ELF-1 (cell line): ENCODE results near the gene RFC3.
"Not testable (repeated sequence)": the region's sequence is repeated elsewhere in the genome, so short reads cannot be mapped to it uniquely, and the experiment has no call there.

Experiments
- DNase-seq: peaks from one replicate; pipeline ENCODE4 v3.0.0-alpha.2; 2016; ENCODE audit warnings: low read depth, low spot score

RFC3 gene

GRCh38 chr13:33812829-33813228 is 5.1 kb upstream of the RFC3 start:
- DNase-seq: not testable (repeated sequence)

GRCh38 chr13:33815011-33815550 is 2.9 kb upstream of the RFC3 start:
- no peak for DNase-seq

- no peak for DNase-seq
Measured at GRCh38 chr13:33816912-33817311, 1.0 kb upstream of the RFC3 start.

GRCh38 chr13:33817513-33817900 is 442 bp upstream of the RFC3 start:
- no peak for DNase-seq

GRCh38 chr13:33825083-33825482 is 7.1 kb downstream of the RFC3 start:
- DNase-seq: no peak

- no peak for DNase-seq
Measured at GRCh38 chr13:33827139-33827538, 9.2 kb downstream of the RFC3 start.

GRCh38 chr13:33828431-33829129 is 10.6 kb downstream of the RFC3 start:
- DNase-seq: no peak

GRCh38 chr13:33832872-33833271 is 14.9 kb downstream of the RFC3 start:
- no peak for DNase-seq

GRCh38 chr13:33838647-33839046 is 20.7 kb downstream of the RFC3 start:
- DNase-seq: no peak

GRCh38 chr13:33840402-33840801 is 22.5 kb downstream of the RFC3 start:
- DNase-seq: no peak

GRCh38 chr13:33842207-33842606 is 24.3 kb downstream of the RFC3 start:
- DNase-seq: no peak

- no peak for DNase-seq
Measured at GRCh38 chr13:33842986-33843385, 25.0 kb downstream of the RFC3 start.

GRCh38 chr13:33845572-33846302 is 27.8 kb downstream of the RFC3 start:
- no peak for DNase-seq

- DNase-seq: peak; percentile 4
Measured at GRCh38 chr13:33846303-33847062, 28.5 kb downstream of the RFC3 start.

GRCh38 chr13:33849211-33849610 is 31.3 kb downstream of the RFC3 start:
- DNase-seq: no peak

- no peak for DNase-seq
Measured at GRCh38 chr13:33855371-33855895, 37.5 kb downstream of the RFC3 start.

GRCh38 chr13:33859691-33860303 is 41.8 kb downstream of the RFC3 start:
- DNase-seq: no peak

GRCh38 chr13:33860526-33860925 is 42.6 kb downstream of the RFC3 start:
- no peak for DNase-seq

GRCh38 chr13:33862016-33862415 is 44.1 kb downstream of the RFC3 start:
- no peak for DNase-seq

- no peak for DNase-seq
Measured at GRCh38 chr13:33863188-33863789, 45.3 kb downstream of the RFC3 start.

GRCh38 chr13:33865945-33866344 is 48.0 kb downstream of the RFC3 start:
- no peak for DNase-seq
